Neural progenitor cell (in vitro differentiated cells): ENCODE data around the gene KLHL36. TPM values are rescaled to one million over a fixed set of nuclear protein-coding genes. Genes with fewer than 3 reads are reported as not detected.

ENCODE experiments used
- DNase-seq: peaks from one replicate; pipeline ENCODE4 v3.0.0-alpha.2; 2016; ENCODE audit warnings: low spot score
- H2AFZ ChIP-seq: fragments of 200-600 bp; sonication (generic); replicated peaks from 2 replicates; pipeline ENCODE4 v1.6.1; 2016; ENCODE audit warnings: antibody characterized with exemption
- H3F3A ChIP-seq: fragments of 200-600 bp; sonication (generic); 2 replicates; pipeline ENCODE4 v1.6.1; 2016; ENCODE audit warnings: antibody characterized with exemption, low read depth
- H3K27ac ChIP-seq: fragments of 200-600 bp; sonication (generic); 2 replicates; pipeline ENCODE4 v1.5.1; 2016; ENCODE audit warnings: mild to moderate bottlenecking
- H3K27me3 ChIP-seq: fragments of 200-600 bp; sonication (generic); 2 replicates; pipeline ENCODE4 v1.6.1; 2016; ENCODE audit warnings: mild to moderate bottlenecking, moderate library complexity
- H3K36me3 ChIP-seq: fragments of 200-600 bp; sonication (generic); 2 replicates; pipeline ENCODE4 v1.5.1; 2016
- H3K4me1 ChIP-seq: fragments of 200-600 bp; sonication (generic); 2 replicates; pipeline ENCODE4 v1.6.1; 2016; ENCODE audit warnings: mixed run types
- H3K4me2 ChIP-seq: fragments of 200-600 bp; sonication (generic); 2 replicates; pipeline ENCODE4 v1.6.1; 2016
- H3K4me3 ChIP-seq: fragments of 200-600 bp; sonication (generic); 2 replicates; pipeline ENCODE4 v1.5.1; 2016
- H3K79me2 ChIP-seq: fragments of 200-600 bp; sonication (generic); 2 replicates; pipeline ENCODE4 v1.6.1; 2016; ENCODE audit warnings: low read depth
- H3K9ac ChIP-seq: fragments of 200-600 bp; sonication (generic); 2 replicates; pipeline ENCODE4 v1.6.1; 2016
- H3K9me3 ChIP-seq: fragments of 200-600 bp; sonication (generic); 2 replicates; pipeline ENCODE4 v1.5.1; 2016; ENCODE audit warnings: low read depth
- H4K20me1 ChIP-seq: fragments of 200-600 bp; sonication (generic); 2 replicates; pipeline ENCODE4 v1.6.1; 2016; ENCODE audit warnings: low read depth
- H3K27ac Mint-ChIP-seq: 3 replicates; pipeline ENCODE4 v1.8.0; 2021; ENCODE audit warnings: mixed read lengths
- H3K27me3 Mint-ChIP-seq: 2 replicates; pipeline ENCODE4 v1.8.0; 2022; ENCODE audit warnings: low read depth, mild to moderate bottlenecking, inconsistent platforms, moderate library complexity, mixed read lengths; ENCODE audit not compliant: insufficient read depth
- H3K36me3 Mint-ChIP-seq: 3 replicates; pipeline ENCODE4 v1.8.0; 2021; ENCODE audit warnings: mixed read lengths
- H3K4me1 Mint-ChIP-seq: 3 replicates; pipeline ENCODE4 v1.8.0; 2021; ENCODE audit warnings: mixed read lengths
- H3K4me3 Mint-ChIP-seq: 3 replicates; pipeline ENCODE4 v1.8.0; 2021; ENCODE audit warnings: mild to moderate bottlenecking, moderate library complexity, mixed read lengths
- H3K9me3 Mint-ChIP-seq: 3 replicates; pipeline ENCODE4 v1.8.0; 2020; ENCODE audit warnings: mixed read lengths
- CTCF ChIP-seq: fragments of 200-600 bp; sonication (generic); IDR thresholded peaks from 2 replicates; pipeline ENCODE4 v1.5.1; 2017; ENCODE audit warnings: antibody characterized with exemption, mild to moderate bottlenecking
- EZH2 ChIP-seq: fragments of 200-600 bp; sonication (generic); IDR thresholded peaks from 2 replicates; pipeline ENCODE4 v1.6.1; 2017; ENCODE audit warnings: antibody characterized with exemption, mild to moderate bottlenecking, moderate library complexity
- EZH2phosphoT487 ChIP-seq: fragments of 200-600 bp; sonication (generic); IDR thresholded peaks from 2 replicates; pipeline ENCODE4 v1.6.1; 2017; ENCODE audit warnings: antibody characterized with exemption
- total RNA-seq: library from RNA; depleted of rRNA; stranded (reverse); fragments of >200 nt; gene quantifications from 2 replicates; pipeline ENCODE4 v1.2.3, GENCODE V29; 2015; ENCODE audit warnings: low replicate concordance

KLHL36 gene
- total RNA-seq, 1 donor from 2014 or later: 15.9 TPM

GRCh38 chr16:84625556-84625955 lies 22.8 kb upstream of the KLHL36 start:
- Mint-ChIP-seq H3K36me3 (no peaks in the 10 kb centered on the region), H3K4me1 (peaks cover 13% of the 10 kb centered on the region)
- DNase-seq: no peak

GRCh38 chr16:84628226-84628731 lies 20.0 kb upstream of the KLHL36 start:
- Mint-ChIP-seq H3K9me3 (no peaks in the 10 kb centered on the region), H3K27ac (no peak overlapping the region), H3K4me1 (peaks cover 2% of the 10 kb centered on the region), H3K27me3 (peaks cover 7% of the 10 kb centered on the region), H3K4me3 (no peak overlapping the region), H3K36me3 (no peaks in the 10 kb centered on the region)
- H2AFZ ChIP-seq: no peak overlapping the region
- no peaks in the 10 kb centered on the region for H3K9me3 ChIP-seq
- H3K4me3 ChIP-seq: no peak overlapping the region
- no peak overlapping the region for H3K4me2 ChIP-seq
- no peaks in the 10 kb centered on the region for H3F3A ChIP-seq
- peaks cover 8% of the 10 kb centered on the region for H3K4me1 ChIP-seq
- DNase-seq: no peak
- TF ChIP-seq EZH2phosphoT487 (no peak), CTCF (no peak), EZH2 (no peak)
- H3K27me3 ChIP-seq: no peaks in the 10 kb centered on the region
- no peaks in the 10 kb centered on the region for H3K79me2 ChIP-seq
- H3K27ac ChIP-seq: no peak overlapping the region
- no peak overlapping the region for H3K9ac ChIP-seq
- H4K20me1 ChIP-seq: no peaks in the 10 kb centered on the region
- no peaks in the 10 kb centered on the region for H3K36me3 ChIP-seq

More at GRCh38 chr16:84625556-84625955, 22.8 kb upstream of the KLHL36 start:
- H3K79me2 ChIP-seq: no peaks in the 10 kb centered on the region
- no peaks in the 10 kb centered on the region for H3K9me3 ChIP-seq
- no peaks in the 10 kb centered on the region for H3F3A ChIP-seq
- no peak overlapping the region for H2AFZ ChIP-seq
- no peaks in the 10 kb centered on the region for H4K20me1 ChIP-seq
- H3K4me3 Mint-ChIP-seq: no peak overlapping the region
- H3K27ac ChIP-seq: no peak overlapping the region
- H3K4me2 ChIP-seq: no peak overlapping the region
- H3K4me1 ChIP-seq: peaks cover 11% of the 10 kb centered on the region
- H3K36me3 ChIP-seq: no peaks in the 10 kb centered on the region
- H3K4me3 ChIP-seq: no peak overlapping the region
- no peak overlapping the region for H3K9ac ChIP-seq
- H3K27me3 Mint-ChIP-seq: peaks cover 4% of the 10 kb centered on the region
- H3K27me3 ChIP-seq: no peaks in the 10 kb centered on the region
- no peaks in the 10 kb centered on the region for H3K9me3 Mint-ChIP-seq
- no peak for TF ChIP-seq EZH2
- no peak for TF ChIP-seq CTCF
- TF ChIP-seq EZH2phosphoT487: no peak
- H3K27ac Mint-ChIP-seq: no peak overlapping the region

- H3K9me3 Mint-ChIP-seq: no peaks in the 10 kb centered on the region
- no peak overlapping the region for H3K4me3 Mint-ChIP-seq
- no peaks in the 10 kb centered on the region for H3K36me3 Mint-ChIP-seq
- TF ChIP-seq CTCF (no peak), EZH2 (no peak), EZH2phosphoT487 (no peak)
- H3K4me1 Mint-ChIP-seq: peaks cover 9% of the 10 kb centered on the region
- Histone ChIP-seq H3K4me3 (no peak overlapping the region), H3K9ac (no peak overlapping the region), H3K27ac (no peak overlapping the region), H3K36me3 (no peaks in the 10 kb centered on the region), H3K9me3 (no peaks in the 10 kb centered on the region), H3K4me1 (peaks cover 8% of the 10 kb centered on the region), H3K4me2 (peak overlapping the region; percentile 16), H3K79me2 (no peaks in the 10 kb centered on the region), H3F3A (no peaks in the 10 kb centered on the region), H3K27me3 (no peaks in the 10 kb centered on the region), H4K20me1 (no peaks in the 10 kb centered on the region), H2AFZ (peak overlapping the region; percentile 85)
- peaks cover 7% of the 10 kb centered on the region for H3K27me3 Mint-ChIP-seq
- DNase-seq: no peak
- H3K27ac Mint-ChIP-seq: no peak overlapping the region
Measured at GRCh38 chr16:84629580-84629979, 18.7 kb upstream of the KLHL36 start.
